ENCODE measurements around the gene DNAJA3.
"Not testable (repeated sequence)": the region's sequence is repeated elsewhere in the genome, so short reads cannot be mapped to it uniquely, and the experiment has no call there.

Gene DNAJA3

GRCh38 chr16:4392382-4393239 is 33.1 kb upstream of the DNAJA3 start:
- Histone ChIP-seq H3K4me1 (ENCODE audit: insufficient read depth, low read length) (peaks cover 45% of the 10 kb centered on the region), H3K9me3 (ENCODE audit: control insufficient read depth, insufficient read depth, low read length) (no peaks in the 10 kb centered on the region), H3K36me3 (ENCODE audit: insufficient read depth, low read length) (no peaks in the 10 kb centered on the region), H3K9ac (ENCODE audit: low read depth, low read length) (peak overlapping the region; percentile 19; the same call in 1 of the 2 replicates)

- no peaks in the 10 kb centered on the region for H3K36me3 ChIP-seq (ENCODE audit: insufficient read depth, low read length)
- H3K9ac ChIP-seq (ENCODE audit: low read depth, low read length): peak overlapping the region; percentile 19; the same call in 1 of the 2 replicates
- peaks cover 45% of the 10 kb centered on the region for H3K4me1 ChIP-seq (ENCODE audit: insufficient read depth, low read length)
Observed at GRCh38 chr16:4393240-4393600, 32.4 kb upstream of the DNAJA3 start.

GRCh38 chr16:4393850-4394249 is 31.8 kb upstream of the DNAJA3 start:
- H3K4me1 ChIP-seq (ENCODE audit: insufficient read depth, low read length): peaks cover 40% of the 10 kb centered on the region
- H3K9ac ChIP-seq (ENCODE audit: low read depth, low read length); H3K9me3 ChIP-seq (ENCODE audit: control insufficient read depth, insufficient read depth, low read length); H3K36me3 ChIP-seq (ENCODE audit: insufficient read depth, low read length): not testable (repeated sequence)

More at GRCh38 chr16:4393240-4393600, 32.4 kb upstream of the DNAJA3 start:
- H3K9me3 ChIP-seq (ENCODE audit: control insufficient read depth, insufficient read depth, low read length): no peaks in the 10 kb centered on the region

GRCh38 chr16:4395055-4395726 is 30.5 kb upstream of the DNAJA3 start:
- Histone ChIP-seq H3K4me1 (ENCODE audit: insufficient read depth, low read length) (peaks cover 27% of the 10 kb centered on the region), H3K9ac (ENCODE audit: low read depth, low read length) (no peak overlapping the region), H3K9me3 (ENCODE audit: control insufficient read depth, insufficient read depth, low read length) (no peaks in the 10 kb centered on the region), H3K36me3 (ENCODE audit: insufficient read depth, low read length) (no peaks in the 10 kb centered on the region)

GRCh38 chr16:4399001-4399730 is 26.5 kb upstream of the DNAJA3 start:
- Histone ChIP-seq H3K4me1 (ENCODE audit: insufficient read depth, low read length) (no peaks in the 10 kb centered on the region), H3K9me3 (ENCODE audit: control insufficient read depth, insufficient read depth, low read length) (no peaks in the 10 kb centered on the region), H3K9ac (ENCODE audit: low read depth, low read length) (no peak overlapping the region), H3K36me3 (ENCODE audit: insufficient read depth, low read length) (0 out of 2 replicates have a peak, but pooled peaks cover 2% of the 10 kb centered on the region)

GRCh38 chr16:4401094-4401501 is 24.6 kb upstream of the DNAJA3 start:
- Histone ChIP-seq H3K36me3 (ENCODE audit: insufficient read depth, low read length) (0 out of 2 replicates have a peak, but pooled peaks cover 2% of the 10 kb centered on the region), H3K9me3 (ENCODE audit: control insufficient read depth, insufficient read depth, low read length) (no peaks in the 10 kb centered on the region), H3K9ac (ENCODE audit: low read depth, low read length) (no peak overlapping the region), H3K4me1 (ENCODE audit: insufficient read depth, low read length) (no peaks in the 10 kb centered on the region)

- H3K9me3 ChIP-seq (ENCODE audit: control insufficient read depth, insufficient read depth, low read length): no peaks in the 10 kb centered on the region
- H3K9ac ChIP-seq (ENCODE audit: low read depth, low read length): no peak overlapping the region
- H3K4me1 ChIP-seq (ENCODE audit: insufficient read depth, low read length): no peaks in the 10 kb centered on the region
- 0 out of 2 replicates have a peak, but pooled peaks cover 2% of the 10 kb centered on the region for H3K36me3 ChIP-seq (ENCODE audit: insufficient read depth, low read length)
Observed at GRCh38 chr16:4401510-4401909, 24.2 kb upstream of the DNAJA3 start.

- 0 out of 2 replicates have a peak, but pooled peaks cover 2% of the 10 kb centered on the region for H3K36me3 ChIP-seq (ENCODE audit: insufficient read depth, low read length)
- no peaks in the 10 kb centered on the region for H3K9me3 ChIP-seq (ENCODE audit: control insufficient read depth, insufficient read depth, low read length)
- H3K4me1 ChIP-seq (ENCODE audit: insufficient read depth, low read length): no peaks in the 10 kb centered on the region
- no peak overlapping the region for H3K9ac ChIP-seq (ENCODE audit: low read depth, low read length)
Observed at GRCh38 chr16:4402439-4403132, 23.1 kb upstream of the DNAJA3 start.

GRCh38 chr16:4403133-4403949 is 22.3 kb upstream of the DNAJA3 start:
- H3K9ac ChIP-seq (ENCODE audit: low read depth, low read length): no peak overlapping the region
- no peaks in the 10 kb centered on the region for H3K4me1 ChIP-seq (ENCODE audit: insufficient read depth, low read length)
- H3K9me3 ChIP-seq (ENCODE audit: control insufficient read depth, insufficient read depth, low read length): no peaks in the 10 kb centered on the region
- 0 out of 2 replicates have a peak, but pooled peaks cover 2% of the 10 kb centered on the region for H3K36me3 ChIP-seq (ENCODE audit: insufficient read depth, low read length)

GRCh38 chr16:4404247-4404966 is 21.3 kb upstream of the DNAJA3 start:
- H3K36me3 ChIP-seq (ENCODE audit: insufficient read depth, low read length): 0 out of 2 replicates have a peak, but pooled peaks cover 2% of the 10 kb centered on the region

GRCh38 chr16:4404967-4405696 is 20.5 kb upstream of the DNAJA3 start:
- H3K9ac ChIP-seq (ENCODE audit: low read depth, low read length): no peak overlapping the region
- H3K9me3 ChIP-seq (ENCODE audit: control insufficient read depth, insufficient read depth, low read length): no peaks in the 10 kb centered on the region
- H3K36me3 ChIP-seq (ENCODE audit: insufficient read depth, low read length): 0 out of 2 replicates have a peak, but pooled peaks cover 2% of the 10 kb centered on the region
- H3K4me1 ChIP-seq (ENCODE audit: insufficient read depth, low read length): no peaks in the 10 kb centered on the region

More at GRCh38 chr16:4404247-4404966, 21.3 kb upstream of the DNAJA3 start:
- H3K9me3 ChIP-seq (ENCODE audit: control insufficient read depth, insufficient read depth, low read length): no peaks in the 10 kb centered on the region
- H3K9ac ChIP-seq (ENCODE audit: low read depth, low read length): no peak overlapping the region
- no peaks in the 10 kb centered on the region for H3K4me1 ChIP-seq (ENCODE audit: insufficient read depth, low read length)

- no peaks in the 10 kb centered on the region for H3K9me3 ChIP-seq (ENCODE audit: control insufficient read depth, insufficient read depth, low read length)
- H3K9ac ChIP-seq (ENCODE audit: low read depth, low read length): no peak overlapping the region
- no peaks in the 10 kb centered on the region for H3K4me1 ChIP-seq (ENCODE audit: insufficient read depth, low read length)
- no peaks in the 10 kb centered on the region for H3K36me3 ChIP-seq (ENCODE audit: insufficient read depth, low read length)
Observed at GRCh38 chr16:4407543-4408322, 17.9 kb upstream of the DNAJA3 start.
